BJ (cell line): ENCODE data around the gene APLN. TPM values are rescaled to one million over a fixed set of nuclear protein-coding genes. Genes with fewer than 3 reads are reported as not detected.

Experiments
- CTCF ChIA-PET: fragments of 350-600 bp; formaldehyde crosslinking; extraction: SDS; loops from one replicate; lab custom pipeline; 2021; ENCODE audit warnings: antibody characterized with exemption, inconsistent platforms; lab: Yijun Ruan, JAX
- POLR2A ChIA-PET: fragments of 300-600 bp; sonication (Branson Sonifier 250); formaldehyde crosslinking; extraction: SDS; loops from one replicate; lab custom pipeline; 2021; ENCODE audit warnings: antibody characterized with exemption; lab: Charles Lee
- DNase-seq: peaks from one replicate; pipeline ENCODE4 v3.0.0-alpha.2; 2011; ENCODE audit warnings: low read depth
- H3K27me3 ChIP-seq: 2 replicates; pipeline ENCODE4 v1.6.0; 2011; ENCODE audit warnings: low read length; ENCODE audit not compliant: control insufficient read depth, insufficient read depth
- H3K36me3 ChIP-seq: 2 replicates; pipeline ENCODE4 v1.5.1; 2011; ENCODE audit warnings: low read length; ENCODE audit not compliant: control insufficient read depth, insufficient read depth
- H3K4me3 ChIP-seq: 2 replicates; pipeline ENCODE4 v1.5.1; 2011; ENCODE audit warnings: low read depth, mild to moderate bottlenecking, control low read depth, low read length
- CTCF ChIP-seq: IDR thresholded peaks from 2 replicates; pipeline ENCODE4 v1.5.1; 2011; ENCODE audit warnings: low read depth, mild to moderate bottlenecking, control low read depth, inconsistent platforms, low read length, moderate library complexity; ENCODE audit not compliant: insufficient read depth
- polyA plus RNA-seq: library from polyadenylated mRNA; depleted of rRNA; stranded (reverse); fragments of >200 nt; gene quantifications from 2 replicates; pipeline ENCODE4 v1.2.3, GENCODE V29; 2011

The APLN gene
- polyA plus RNA-seq, 1 experiment, result 0.11 TPM

GRCh38 chrX:129651756-129652564 is 2.8 kb downstream of the APLN start:
- no peaks in the 10 kb centered on the region for H3K36me3 ChIP-seq
- H3K27me3 ChIP-seq, result peaks cover 4% of the 10 kb centered on the region; the same call in 1 of the 2 replicates

DNA sequence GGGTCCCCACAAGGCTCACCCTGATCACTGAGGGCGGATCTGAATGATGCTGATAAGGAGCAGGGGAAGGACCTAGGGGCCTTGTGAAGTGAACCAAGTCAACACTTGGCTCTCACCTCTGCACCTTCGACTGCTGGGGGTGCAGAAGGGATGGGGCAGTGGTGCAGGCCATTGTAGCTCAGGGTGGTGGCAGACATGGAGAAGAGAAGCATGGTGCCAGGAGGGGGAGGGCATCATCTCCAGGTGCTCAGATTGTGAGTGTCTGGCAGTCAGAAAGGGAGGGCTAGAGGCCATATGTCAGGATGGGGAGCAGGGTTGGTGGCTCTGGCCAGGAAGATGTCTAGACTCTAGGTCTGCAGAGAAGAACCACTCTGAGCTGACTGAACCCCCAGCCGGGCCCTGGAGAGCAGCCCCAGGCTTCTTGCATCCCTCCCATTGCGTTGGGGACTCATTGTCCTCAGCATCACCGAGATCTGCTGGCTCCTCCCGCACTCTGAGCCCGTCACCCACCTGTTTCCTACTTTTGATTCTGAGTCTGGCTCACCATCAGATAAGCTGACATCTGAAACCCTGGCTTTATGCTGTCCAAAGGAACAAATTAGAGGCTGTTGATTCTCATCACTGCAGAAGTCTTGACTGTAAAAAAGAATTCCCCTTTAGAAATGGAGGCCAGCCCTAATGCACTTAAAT is 3.8 kb downstream of the APLN start:
- peaks cover 4% of the 10 kb centered on the region; the same call in 1 of the 2 replicates for H3K27me3 ChIP-seq
- ChIA-PET CTCF (interaction anchor here (2.8 kb wide), 1 partner anchor 13 kb away, joined by 9 read pairs; no protein-coding TSS in a partner anchor), POLR2A (no interaction called here)
- H3K36me3 ChIP-seq, result no peaks in the 10 kb centered on the region
- TF ChIP-seq CTCF, result no peak
- DNase-seq, result no peak
- H3K4me3 ChIP-seq, result no peak overlapping the region

More at GRCh38 chrX:129651756-129652564, 2.8 kb downstream of the APLN start:
- no peak for DNase-seq
- no peak overlapping the region for H3K4me3 ChIP-seq
- POLR2A ChIA-PET, result no interaction called here
- TF ChIP-seq CTCF, result no peak
- CTCF ChIA-PET, result interaction anchor here (2.8 to 3.8 kb wide), 2 partner anchors 14 to 75 kb away, joined by 9 to 19 read pairs; no protein-coding TSS in a partner anchor

DNA sequence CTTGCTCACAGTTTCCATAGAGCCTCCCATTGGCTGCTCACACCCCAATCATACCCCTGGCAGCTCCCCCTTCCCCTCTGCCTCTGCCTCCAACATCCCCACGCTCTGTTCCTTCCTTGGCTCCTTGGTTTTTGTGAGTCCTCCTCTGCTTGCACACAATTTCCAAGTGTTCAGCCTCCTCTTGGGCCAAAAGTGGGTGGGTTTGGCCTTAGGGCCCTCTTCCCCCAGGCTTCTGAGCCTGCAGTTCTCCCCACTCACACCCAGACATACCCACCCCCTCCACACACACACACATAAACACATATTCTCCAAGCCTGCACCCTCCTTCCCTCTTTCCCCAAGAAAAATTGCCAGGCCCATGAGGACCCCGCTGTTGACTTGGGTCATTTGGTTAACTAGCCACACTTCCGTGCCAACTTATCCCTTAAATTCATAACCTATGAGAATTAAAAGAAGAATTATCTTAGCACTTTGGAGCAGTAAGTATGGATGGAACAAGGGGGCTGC is 4.5 kb downstream of the APLN start:
- ChIA-PET CTCF (interaction anchor here (2.8 kb wide), 1 partner anchor 12 kb away, joined by 9 read pairs; no protein-coding TSS in a partner anchor), POLR2A (no interaction called here)
- no peak for DNase-seq
- TF ChIP-seq CTCF, result no peak
- H3K36me3 ChIP-seq, result no peaks in the 10 kb centered on the region
- no peak overlapping the region for H3K4me3 ChIP-seq
- peaks cover 3% of the 10 kb centered on the region; the same call in 1 of the 2 replicates for H3K27me3 ChIP-seq

GRCh38 chrX:129649268-129650182 is 5.2 kb downstream of the APLN start:
- ChIA-PET CTCF (interaction anchor here (0.7 to 2.8 kb wide), 2 partner anchors 12 to 157 kb away, joined by 3 to 9 read pairs; no protein-coding TSS in a partner anchor), POLR2A (no interaction called here)
- H3K4me3 ChIP-seq, result no peak overlapping the region
- H3K36me3 ChIP-seq, result no peaks in the 10 kb centered on the region
- H3K27me3 ChIP-seq, result peaks cover 2% of the 10 kb centered on the region; the same call in 1 of the 2 replicates
- DNase-seq, result no peak
- TF ChIP-seq CTCF, result no peak
